Loucy (cell line): ENCODE data around the gene PLEKHG4.

Source experiments
- H2AFZ ChIP-seq: fragments of 200-600 bp; sonication (generic); 2 replicates; pipeline ENCODE4 v1.6.0; 2016; ENCODE audit warnings: antibody characterized with exemption, mild to moderate bottlenecking, low read length, moderate library complexity
- H3F3A ChIP-seq: fragments of 200-600 bp; 2 replicates; pipeline ENCODE4 v1.6.0; 2016; ENCODE audit warnings: antibody characterized with exemption, low read depth, mild to moderate bottlenecking
- H3K27me3 ChIP-seq: fragments of 200-600 bp; sonication (generic); 2 replicates; pipeline ENCODE4 v1.6.1; 2014; ENCODE audit warnings: low read length, mild to moderate bottlenecking; ENCODE audit not compliant: insufficient read depth, poor library complexity, severe bottlenecking
- H3K36me3 ChIP-seq: fragments of 200-600 bp; sonication (generic); 2 replicates; pipeline ENCODE4 v1.6.1; 2016; ENCODE audit warnings: low read length; ENCODE audit not compliant: insufficient read depth
- H3K4me1 ChIP-seq: fragments of 200-600 bp; sonication (generic); 2 replicates; pipeline ENCODE4 v1.5.1; 2014; ENCODE audit warnings: low read length, mild to moderate bottlenecking; ENCODE audit not compliant: insufficient read depth, poor library complexity, severe bottlenecking
- H3K4me2 ChIP-seq: fragments of 200-600 bp; sonication (generic); 2 replicates; pipeline ENCODE4 v1.6.0; 2014; ENCODE audit warnings: antibody characterized with exemption, low read length, low read depth, mild to moderate bottlenecking; ENCODE audit not compliant: poor library complexity, severe bottlenecking
- H3K4me3 ChIP-seq: fragments of 200-600 bp; sonication (generic); 2 replicates; pipeline ENCODE4 v1.5.1; 2014; ENCODE audit warnings: low read length, mild to moderate bottlenecking, mixed read lengths; ENCODE audit not compliant: poor library complexity, severe bottlenecking
- H3K79me2 ChIP-seq: fragments of 200-600 bp; sonication (generic); 2 replicates; pipeline ENCODE4 v1.6.1; 2014; ENCODE audit warnings: low read length; ENCODE audit not compliant: insufficient read depth
- H3K9ac ChIP-seq: fragments of 200-600 bp; sonication (generic); 2 replicates; pipeline ENCODE4 v1.6.0; 2014; ENCODE audit warnings: mild to moderate bottlenecking, low read depth, low read length, moderate library complexity; ENCODE audit not compliant: poor library complexity, severe bottlenecking
- H3K9me2 ChIP-seq: fragments of 200-600 bp; sonication (generic); replicated peaks from 2 replicates; pipeline ENCODE4 v1.6.1; 2016; ENCODE audit warnings: low read depth, low read length, mixed read lengths
- H3K9me3 ChIP-seq: fragments of 200-600 bp; sonication (generic); 2 replicates; pipeline ENCODE4 v1.6.1; 2014; ENCODE audit warnings: mild to moderate bottlenecking, antibody characterized with exemption, low read length, low read depth; ENCODE audit not compliant: insufficient read depth
- H4K20me1 ChIP-seq: fragments of 200-600 bp; sonication (generic); 2 replicates; pipeline ENCODE4 v1.6.0; 2014; ENCODE audit warnings: antibody characterized with exemption, low read length, mild to moderate bottlenecking; ENCODE audit not compliant: insufficient read depth, poor library complexity, severe bottlenecking
- CTCF ChIP-seq: fragments of 200-600 bp; sonication (generic); conservative IDR thresholded peaks from 2 replicates; pipeline ENCODE4 v1.5.1; 2014; ENCODE audit warnings: mild to moderate bottlenecking, antibody characterized with exemption, low read length
- EZH2phosphoT487 ChIP-seq: fragments of 200-600 bp; IDR thresholded peaks from 2 replicates; pipeline ENCODE4 v1.6.1; 2018; ENCODE audit warnings: antibody characterized with exemption, mild to moderate bottlenecking, moderate library complexity, borderline replicate concordance

Gene PLEKHG4

GRCh38 chr16:67235816-67236562, 43.3 kb upstream of the PLEKHG4 start:
- TF ChIP-seq EZH2phosphoT487: no peak
- no peak for TF ChIP-seq CTCF
- Histone ChIP-seq H4K20me1 (no peaks in the 10 kb centered on the region), H3K4me2 (no peak overlapping the region), H3K79me2 (peaks cover 5% of the 10 kb centered on the region; the same call in 1 of the 2 replicates), H3K9me2 (no peaks in the 10 kb centered on the region), H3K9me3 (no peaks in the 10 kb centered on the region), H3K27me3 (no peaks in the 10 kb centered on the region), H3K9ac (no peak overlapping the region), H3K4me1 (peaks cover 3% of the 10 kb centered on the region), H3K4me3 (no peak overlapping the region), H3F3A (no peaks in the 10 kb centered on the region; the same call in 1 of the 2 replicates), H3K36me3 (peaks cover 48% of the 10 kb centered on the region; the same call in 1 of the 2 replicates), H2AFZ (no peak overlapping the region)

- no peaks in the 10 kb centered on the region for H3F3A ChIP-seq
- H3K9me3 ChIP-seq: no peaks in the 10 kb centered on the region
- H2AFZ ChIP-seq: no peak overlapping the region
- H3K27me3 ChIP-seq: no peaks in the 10 kb centered on the region
- no peak overlapping the region for H3K4me2 ChIP-seq
- H3K9me2 ChIP-seq: no peaks in the 10 kb centered on the region
- no peak overlapping the region for H3K4me3 ChIP-seq
- peaks cover 10% of the 10 kb centered on the region for H3K4me1 ChIP-seq
- peaks cover 40% of the 10 kb centered on the region; the same call in 1 of the 2 replicates for H3K36me3 ChIP-seq
- no peaks in the 10 kb centered on the region for H4K20me1 ChIP-seq
- peaks cover 12% of the 10 kb centered on the region; the same call in 1 of the 2 replicates for H3K79me2 ChIP-seq
- H3K9ac ChIP-seq: no peak overlapping the region
- TF ChIP-seq CTCF (no peak), EZH2phosphoT487 (no peak)
These were observed 42.6 kb upstream of the PLEKHG4 start for GRCh38 chr16:67236563-67237395.

- Histone ChIP-seq H3K27me3 (no peaks in the 10 kb centered on the region), H3K36me3 (peaks cover 39% of the 10 kb centered on the region; the same call in 1 of the 2 replicates), H3K4me2 (no peak overlapping the region), H3K9me3 (no peaks in the 10 kb centered on the region), H2AFZ (no peak overlapping the region), H3K9me2 (no peaks in the 10 kb centered on the region), H3K4me3 (no peak overlapping the region), H3K9ac (no peak overlapping the region), H3K79me2 (peaks cover 20% of the 10 kb centered on the region; the same call in 1 of the 2 replicates), H3K4me1 (peaks cover 19% of the 10 kb centered on the region), H4K20me1 (no peaks in the 10 kb centered on the region), H3F3A (no peaks in the 10 kb centered on the region)
- TF ChIP-seq CTCF: no peak
- no peak for TF ChIP-seq EZH2phosphoT487
These were observed 41.7 kb upstream of the PLEKHG4 start for GRCh38 chr16:67237396-67238277.
